Peyer's patch (tissue), 4 donors: ENCODE results near the gene AGAP2. TPM values are rescaled to one million over a fixed set of nuclear protein-coding genes. Genes with fewer than 3 reads are reported as not detected.
A peak's percentile ranks its signal among the peaks of the same experiment; 100 is the strongest.

Experiments
- DNase-seq, 3 donors: peaks; one replicate each; pipeline ENCODE4 v3.0.0-alpha.2; 2017 to 2019
- H3K27ac ChIP-seq, 4 donors: fragments of 200-600 bp; sonication (generic); one replicate each; pipeline ENCODE4 v1.5.1; 2016 to 2019
- H3K27me3 ChIP-seq, 2 donors: fragments of 200-600 bp; sonication (generic); one replicate each; pipeline ENCODE4 v1.5.1; 2019
- H3K36me3 ChIP-seq, 3 donors: fragments of 200-600 bp; sonication (generic); one replicate each; pipeline ENCODE4 v1.5.1; 2016 to 2019
- H3K4me1 ChIP-seq, 4 donors: fragments of 200-600 bp; sonication (generic); one replicate each; pipeline ENCODE4 v1.5.1; 2016 to 2019
- H3K4me3 ChIP-seq, 4 donors: fragments of 200-600 bp; sonication (generic); 1 replicate in 3 of 4; 2 replicates in 1 of 4; pipeline ENCODE4 v1.5.1; 2016 to 2019; ENCODE audit warnings: mild to moderate bottlenecking in 1 of 4
- H3K9me3 ChIP-seq, 4 donors: fragments of 200-600 bp; sonication (generic); one replicate each; pipeline ENCODE4 v1.5.1; 2016 to 2019; ENCODE audit warnings: mild to moderate bottlenecking in 1 of 4
- POLR2A ChIP-seq, 2 donors: fragments of 450-650 bp; IDR thresholded peaks; one replicate each; pipeline ENCODE4 v1.5.1; 2017; ENCODE audit warnings: antibody characterized with exemption in 2 of 2, mild to moderate bottlenecking in 2 of 2, moderate library complexity in 2 of 2
- total RNA-seq, 4 donors: library from RNA; depleted of rRNA; stranded (reverse); fragments of >200 nt; gene quantifications; one replicate each; pipeline ENCODE4 v1.1.0, GENCODE V29; 2016
- TF ChIP-seq, protein P1 (sequence below), 6 experiments: fragments of 450-650 bp in 4 of 6; fragments of 200-600 bp in 2 of 6; sonication (generic) in 1 of 6; IDR thresholded peaks; one replicate each; pipeline ENCODE4 v1.5.1; 2017 to 2019; ENCODE audit warnings: antibody characterized with exemption in 6 of 6, mild to moderate bottlenecking in 3 of 6, moderate library complexity in 1 of 6

The AGAP2 gene
- total RNA-seq, 4 donors from 2014 or later = 2.5 to 9.1 (median 3.1) TPM

DNA sequence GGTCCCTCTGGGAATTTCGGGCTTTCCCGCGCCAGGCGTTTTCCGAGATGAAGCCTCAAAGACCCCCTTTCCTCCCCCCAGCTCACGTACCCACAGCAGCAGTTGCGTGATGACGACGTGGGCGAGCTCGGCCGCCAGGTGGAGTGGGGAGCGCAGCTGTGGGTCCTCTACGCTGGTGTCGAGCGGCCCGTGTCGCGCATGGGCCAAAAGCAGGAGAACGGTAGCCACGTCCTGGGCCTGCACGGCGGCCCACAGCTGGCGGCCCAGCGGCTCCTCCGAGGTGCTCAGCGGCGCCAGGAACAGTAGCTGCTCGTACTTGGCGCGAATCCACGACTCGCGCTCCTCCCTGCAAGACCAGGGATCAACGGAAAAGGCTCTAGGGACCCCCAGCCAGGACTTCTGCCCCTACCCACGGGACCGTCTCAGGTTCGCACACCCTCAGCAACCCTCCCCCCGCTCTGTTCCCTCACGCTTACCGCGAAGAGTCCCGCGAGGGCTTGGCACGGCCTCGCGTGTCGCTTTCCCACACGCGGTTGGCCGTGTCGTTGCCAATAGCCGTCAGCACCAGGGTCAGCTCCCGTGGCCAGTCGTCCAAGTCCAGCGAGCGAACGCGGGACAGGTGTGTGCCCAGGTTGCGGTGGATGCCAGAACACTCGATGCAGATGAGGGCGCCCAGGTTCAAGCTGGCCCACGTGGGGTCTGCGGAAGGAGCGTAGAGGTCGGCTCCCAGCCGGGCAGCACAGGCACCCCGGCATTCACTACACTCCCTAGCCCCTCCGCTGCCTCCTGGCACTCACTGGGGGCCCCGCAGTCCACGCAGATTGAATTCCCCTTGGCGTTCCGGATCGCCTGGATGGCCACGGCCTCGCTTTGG is 11.4 kb downstream of the AGAP2 start:
- DNase-seq = peak in 1 of 3 donors; percentile 65
- Histone ChIP-seq H3K36me3 (no peaks in the 10 kb centered on the region), H3K27me3 (peaks cover 0 to 8% of the 10 kb centered on the region in 2 donors), H3K27ac (peak overlapping the region in 3 of 4 donors; percentile 5 to 69 (median 53)), H3K9me3 (no peaks in the 10 kb centered on the region), H3K4me1 (peaks cover 0 to 9% (median 0%) of the 10 kb centered on the region in 4 donors), H3K4me3 (peak overlapping the region; percentile 32 to 77 (median 58))
- TF ChIP-seq, protein P1, sequence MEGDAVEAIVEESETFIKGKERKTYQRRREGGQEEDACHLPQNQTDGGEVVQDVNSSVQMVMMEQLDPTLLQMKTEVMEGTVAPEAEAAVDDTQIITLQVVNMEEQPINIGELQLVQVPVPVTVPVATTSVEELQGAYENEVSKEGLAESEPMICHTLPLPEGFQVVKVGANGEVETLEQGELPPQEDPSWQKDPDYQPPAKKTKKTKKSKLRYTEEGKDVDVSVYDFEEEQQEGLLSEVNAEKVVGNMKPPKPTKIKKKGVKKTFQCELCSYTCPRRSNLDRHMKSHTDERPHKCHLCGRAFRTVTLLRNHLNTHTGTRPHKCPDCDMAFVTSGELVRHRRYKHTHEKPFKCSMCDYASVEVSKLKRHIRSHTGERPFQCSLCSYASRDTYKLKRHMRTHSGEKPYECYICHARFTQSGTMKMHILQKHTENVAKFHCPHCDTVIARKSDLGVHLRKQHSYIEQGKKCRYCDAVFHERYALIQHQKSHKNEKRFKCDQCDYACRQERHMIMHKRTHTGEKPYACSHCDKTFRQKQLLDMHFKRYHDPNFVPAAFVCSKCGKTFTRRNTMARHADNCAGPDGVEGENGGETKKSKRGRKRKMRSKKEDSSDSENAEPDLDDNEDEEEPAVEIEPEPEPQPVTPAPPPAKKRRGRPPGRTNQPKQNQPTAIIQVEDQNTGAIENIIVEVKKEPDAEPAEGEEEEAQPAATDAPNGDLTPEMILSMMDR (IDR thresholded peaks at IDR 0.05) = peak in 3 of 6 experiments; percentile 29 to 41 (median 41)
- TF ChIP-seq POLR2A (IDR thresholded peaks at IDR 0.05) = no peak

DNA sequence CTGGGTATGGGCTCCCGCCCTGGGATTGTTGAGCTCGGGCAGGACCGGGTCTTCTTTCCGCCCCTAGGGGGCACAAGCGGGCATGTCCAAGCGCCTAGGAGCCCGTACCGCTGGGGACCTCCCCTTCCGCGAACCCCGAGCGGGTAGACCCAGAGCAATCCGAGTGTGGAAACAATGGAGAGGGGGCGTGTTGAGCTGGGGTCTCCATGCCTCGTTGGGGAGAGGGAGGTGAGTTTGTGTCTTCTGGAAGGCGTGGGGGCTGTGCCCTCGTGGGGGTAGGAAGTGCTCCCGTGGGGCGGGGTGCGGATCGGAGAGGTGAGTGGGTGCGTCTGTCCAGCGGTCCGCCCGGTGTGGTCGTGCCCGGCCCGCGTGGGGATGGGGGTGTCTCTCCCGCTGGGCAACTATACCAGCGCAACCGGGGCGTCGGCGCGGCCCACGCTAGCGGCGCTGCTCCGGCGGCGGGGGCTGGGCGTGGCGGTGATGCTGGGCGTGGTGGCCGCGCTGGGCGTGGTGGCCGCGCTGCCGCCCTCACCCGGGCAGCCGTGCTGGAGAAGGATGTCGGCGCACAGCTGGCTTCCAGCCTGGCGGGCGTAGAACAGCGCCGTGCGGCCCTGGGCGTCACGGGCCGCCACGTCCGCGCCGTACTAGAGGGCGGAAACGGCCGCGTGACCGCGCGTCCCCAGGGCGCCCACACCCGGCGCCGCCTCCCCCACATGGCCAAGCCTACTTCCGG is 12.2 kb downstream of the AGAP2 start:
- Histone ChIP-seq H3K9me3 (no peaks in the 10 kb centered on the region), H3K4me3 (peak overlapping the region; percentile 32 to 77 (median 58)), H3K27me3 (peaks cover 0 to 8% of the 10 kb centered on the region in 2 donors), H3K27ac (peak overlapping the region in 3 of 4 donors; percentile 40 to 69 (median 53)), H3K36me3 (peaks cover 0 to 6% (median 0%) of the 10 kb centered on the region in 3 donors), H3K4me1 (peaks cover 0 to 9% (median 0%) of the 10 kb centered on the region in 4 donors)
- no peak for TF ChIP-seq POLR2A (IDR thresholded peaks at IDR 0.05)
- TF ChIP-seq, protein P1 (IDR thresholded peaks at IDR 0.05) = peak in 5 of 6 experiments; percentile 6 to 65 (median 59)
- peak; percentile 27 to 86 (median 84) for DNase-seq

DNA sequence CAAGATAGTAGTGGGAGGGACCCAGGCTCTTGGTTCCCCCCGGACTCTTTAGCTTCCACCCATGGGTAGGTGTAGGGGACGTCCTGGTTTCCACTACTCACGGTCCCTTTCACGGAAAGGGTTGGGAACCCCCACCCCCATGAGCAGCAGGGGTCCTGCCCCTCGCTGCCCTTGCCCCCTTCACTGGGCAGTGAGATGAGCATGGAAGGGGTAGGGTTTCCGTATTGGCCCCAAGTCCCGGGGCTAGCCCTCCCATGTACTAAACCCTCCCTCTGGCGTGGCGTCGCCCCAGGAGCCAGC is 12.7 kb downstream of the AGAP2 start:
- H3K9me3 ChIP-seq = no peaks in the 10 kb centered on the region
- H3K27me3 ChIP-seq = peaks cover 0 to 8% of the 10 kb centered on the region in 2 donors
- no peak for TF ChIP-seq POLR2A (IDR thresholded peaks at IDR 0.05)
- TF ChIP-seq, protein P1 (IDR thresholded peaks at IDR 0.05) = no peak
- H3K4me3 ChIP-seq = peak overlapping the region; percentile 32 to 77 (median 58)
- peaks cover 0 to 9% (median 0%) of the 10 kb centered on the region in 4 donors for H3K4me1 ChIP-seq
- H3K27ac ChIP-seq = no peak overlapping the region
- H3K36me3 ChIP-seq = peaks cover 0 to 11% (median 0%) of the 10 kb centered on the region in 3 donors
- no peak for DNase-seq

DNA sequence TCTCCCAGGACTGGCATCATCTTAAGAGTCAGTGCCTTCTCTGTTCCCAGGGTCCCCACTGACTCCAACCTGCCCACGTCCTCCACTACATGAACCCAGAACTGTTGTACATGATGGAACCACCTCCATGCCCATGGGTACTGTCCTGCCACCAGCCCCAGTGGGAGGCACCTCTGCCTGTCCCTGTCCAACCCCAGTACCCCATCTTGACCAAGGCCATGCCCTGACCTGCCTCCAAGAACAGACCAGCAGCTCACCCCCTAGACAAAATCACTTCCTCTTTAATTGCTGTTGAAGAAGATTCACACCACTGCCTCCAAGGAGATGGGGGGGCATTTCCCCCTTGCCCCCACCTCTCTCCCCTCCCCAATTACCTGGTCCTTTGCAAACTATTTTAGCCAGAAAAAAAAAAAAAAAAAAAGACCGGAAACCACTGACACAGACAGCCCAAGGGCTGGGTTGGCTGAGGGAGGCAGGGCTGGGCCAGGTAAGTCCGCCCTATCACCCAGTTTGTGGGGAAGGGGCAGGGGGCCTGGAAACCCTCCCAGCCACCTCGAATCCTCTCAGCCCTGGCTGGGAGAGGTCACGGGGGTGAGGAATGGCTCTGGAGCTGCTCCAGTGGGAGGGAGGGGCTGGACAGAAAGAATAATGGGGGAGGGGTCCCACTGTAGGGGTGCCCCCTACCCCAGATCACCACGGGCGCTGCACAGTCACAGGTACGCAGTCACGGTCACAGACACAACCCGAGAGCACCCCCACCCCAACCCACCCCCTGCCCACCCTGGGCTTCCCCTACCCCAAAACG is 13.4 kb downstream of the AGAP2 start:
- peaks cover 0 to 9% (median 0%) of the 10 kb centered on the region in 4 donors for H3K4me1 ChIP-seq
- H3K27ac ChIP-seq = no peak overlapping the region
- no peaks in the 10 kb centered on the region for H3K9me3 ChIP-seq
- H3K27me3 ChIP-seq = peaks cover 0 to 8% of the 10 kb centered on the region in 2 donors
- DNase-seq = peak in 1 of 3 donors; percentile 43
- TF ChIP-seq POLR2A (IDR thresholded peaks at IDR 0.05) = no peak
- TF ChIP-seq, protein P1 (IDR thresholded peaks at IDR 0.05) = no peak
- no peak overlapping the region for H3K4me3 ChIP-seq
- H3K36me3 ChIP-seq = peaks cover 0 to 18% (median 0%) of the 10 kb centered on the region in 3 donors
